Activated CD4-positive, alpha-beta T cell treated with anti-CD3 and anti-CD28 coated beads for 4 hours (primary cell): ENCODE results near the gene HSPB7.
A peak's percentile ranks its signal among the peaks of the same experiment; 100 is the strongest.

Experiments used
- DNase-seq, 2 donors: peaks; one replicate each; pipeline ENCODE4 v3.0.0-alpha.2; 2020

The HSPB7 gene

GRCh38 chr1:15974855-15975254 is 43.0 kb downstream of the HSPB7 start:
- DNase-seq = peak in 1 of 2 donors; percentile 16

DNA sequence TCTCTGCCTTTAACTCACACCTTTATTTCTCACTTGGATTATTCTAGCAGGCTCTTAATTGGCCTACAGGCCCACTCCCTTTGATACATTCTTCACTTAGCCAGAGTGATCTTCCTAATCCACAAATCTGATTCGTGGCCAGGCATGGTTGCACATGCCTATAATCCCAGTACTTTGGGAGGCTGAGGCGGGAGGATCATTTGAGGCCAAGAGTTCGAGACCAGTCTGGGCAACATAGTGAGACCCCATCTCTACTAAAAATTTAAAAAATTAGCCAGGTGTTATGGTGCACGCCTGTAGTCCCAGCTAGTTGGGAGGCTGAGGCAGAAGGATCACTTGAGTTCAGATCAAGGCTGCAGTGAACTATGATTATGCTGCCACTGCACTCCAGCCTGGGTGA is 44.1 kb downstream of the HSPB7 start:
- no peak for DNase-seq

- no peak for DNase-seq
Measured at GRCh38 chr1:15972409-15972808, 45.4 kb downstream of the HSPB7 start.

DNA sequence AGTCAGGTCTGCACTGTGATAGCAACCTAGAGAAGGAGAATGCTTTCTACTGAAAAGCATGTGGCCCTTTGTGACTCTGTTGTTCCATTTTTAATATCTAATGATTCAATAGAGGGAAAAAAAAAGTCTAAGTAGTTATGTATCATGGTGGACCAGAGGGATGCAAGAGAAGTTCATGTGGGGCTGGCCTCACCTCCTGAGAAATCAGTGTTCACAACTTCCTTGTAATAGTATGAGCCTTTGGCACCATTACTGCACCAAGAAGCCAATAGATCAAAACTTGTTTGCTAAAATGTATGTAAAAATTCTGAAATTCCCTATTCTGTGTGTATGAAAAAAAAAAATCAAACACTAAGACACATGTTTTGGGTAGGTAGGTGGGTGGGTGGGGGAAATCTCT is 46.9 kb downstream of the HSPB7 start:
- DNase-seq = no peak

GRCh38 chr1:15969321-15969880 is 48.4 kb downstream of the HSPB7 start:
- no peak for DNase-seq

DNA sequence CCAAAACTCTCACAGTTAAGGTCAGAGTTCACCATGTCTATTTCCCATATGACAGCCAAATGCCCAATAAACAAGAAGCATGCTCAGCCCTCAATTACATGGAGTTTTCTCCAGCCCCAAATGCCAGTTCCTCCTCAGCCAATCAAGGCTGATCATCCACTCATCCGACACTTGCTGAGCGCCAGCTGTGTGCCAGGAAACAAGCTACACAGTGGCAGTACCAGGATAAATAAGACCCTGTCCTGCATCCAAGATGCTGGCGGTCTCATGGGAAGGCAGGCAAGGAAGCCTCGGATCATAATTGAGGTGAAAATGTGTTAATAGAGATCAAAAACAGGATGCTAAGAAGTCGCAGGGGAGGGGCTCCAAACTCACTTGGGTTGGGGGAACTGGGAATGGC is 49.7 kb downstream of the HSPB7 start:
- no peak for DNase-seq

- DNase-seq = no peak
Measured at GRCh38 chr1:15966956-15967344, 50.9 kb downstream of the HSPB7 start.

DNA sequence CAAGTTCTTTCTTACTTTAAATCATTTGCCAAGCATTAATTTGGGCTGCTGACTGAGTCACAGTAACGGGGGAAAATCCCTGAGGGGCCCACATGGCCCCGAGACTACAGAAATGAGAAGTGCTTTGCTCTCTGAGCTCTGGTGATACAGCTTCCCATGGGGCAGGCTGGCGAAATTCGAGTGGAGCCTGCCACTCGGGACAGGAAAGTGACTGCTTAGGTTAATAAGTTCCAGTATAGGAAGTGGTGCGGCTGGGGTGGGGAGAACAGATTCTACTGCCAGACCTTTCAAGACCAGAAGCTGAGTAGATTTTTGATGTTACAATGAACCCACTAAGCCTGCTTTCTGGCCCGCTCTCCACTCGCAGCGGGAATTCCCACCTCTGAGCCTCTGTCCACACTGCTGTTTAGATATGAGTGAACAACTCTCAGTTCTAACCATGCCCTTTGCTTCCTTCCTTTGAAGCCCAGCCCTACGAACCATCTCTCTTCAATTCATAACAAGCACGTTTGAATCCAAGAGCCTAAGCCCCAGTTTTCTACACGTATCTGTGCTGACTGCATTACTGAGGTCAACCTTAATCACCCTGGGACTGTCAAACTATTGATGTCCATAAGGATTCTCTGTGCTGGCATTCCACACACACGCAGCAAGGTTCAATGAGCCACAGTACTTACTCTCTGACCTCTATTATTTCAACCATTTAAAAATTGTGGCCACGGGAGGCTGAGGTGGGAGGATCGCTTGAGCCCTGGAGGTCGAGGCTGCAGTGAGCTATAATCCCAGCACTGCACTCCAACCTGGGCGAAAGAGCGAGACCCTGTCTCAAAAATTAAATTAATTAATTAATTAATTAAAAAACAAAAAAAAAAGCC is 51.5 kb downstream of the HSPB7 start:
- peak; percentile 70 to 72 for DNase-seq

DNA sequence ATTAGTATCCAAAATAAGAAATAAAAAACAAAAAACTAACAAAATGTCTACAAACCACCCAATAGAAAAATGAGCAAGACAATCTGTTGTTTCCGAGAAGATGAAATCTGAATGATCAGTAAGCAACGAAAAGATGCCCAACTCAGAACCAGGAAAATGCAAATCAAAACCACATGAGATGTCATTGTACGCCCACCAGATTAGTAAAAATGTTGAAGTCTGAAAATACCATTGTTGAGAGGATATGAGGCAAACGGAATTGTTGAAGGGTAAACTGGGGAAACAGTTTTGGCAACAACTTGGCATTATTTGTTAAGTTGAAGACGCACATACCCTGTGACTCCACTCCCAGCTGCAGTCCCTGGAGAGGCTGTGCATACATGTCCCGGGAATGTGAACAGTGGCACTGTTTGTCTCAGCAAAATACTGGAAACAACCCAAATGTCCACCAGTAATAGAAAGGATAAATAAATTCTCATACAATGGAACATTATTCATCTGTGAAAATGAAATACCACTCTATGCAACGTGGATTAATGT is 52.5 kb downstream of the HSPB7 start:
- peak; percentile 34 to 39 for DNase-seq
